Ureter (tissue), 1 donor: ENCODE results near the gene TCF25. TPM values are rescaled to one million over a fixed set of nuclear protein-coding genes. Genes with fewer than 3 reads are reported as not detected.

Experiments used
- DNase-seq: peaks from one replicate; pipeline ENCODE4 v3.0.0-alpha.2; 2020; ENCODE audit warnings: low spot score
- total RNA-seq: library from RNA; stranded (reverse); gene quantifications from one replicate; pipeline ENCODE4 v1.2.4, GENCODE V29; 2023
- donor health status: DM: yes; HTN: yes; CAD: no.

TCF25 gene
- total RNA-seq, 1 donor from 2014 or later, result 224 TPM

- no peak for DNase-seq
These were observed 63.6 kb downstream of the TCF25 start for GRCh38 chr16:89936981-89937380.

DNA sequence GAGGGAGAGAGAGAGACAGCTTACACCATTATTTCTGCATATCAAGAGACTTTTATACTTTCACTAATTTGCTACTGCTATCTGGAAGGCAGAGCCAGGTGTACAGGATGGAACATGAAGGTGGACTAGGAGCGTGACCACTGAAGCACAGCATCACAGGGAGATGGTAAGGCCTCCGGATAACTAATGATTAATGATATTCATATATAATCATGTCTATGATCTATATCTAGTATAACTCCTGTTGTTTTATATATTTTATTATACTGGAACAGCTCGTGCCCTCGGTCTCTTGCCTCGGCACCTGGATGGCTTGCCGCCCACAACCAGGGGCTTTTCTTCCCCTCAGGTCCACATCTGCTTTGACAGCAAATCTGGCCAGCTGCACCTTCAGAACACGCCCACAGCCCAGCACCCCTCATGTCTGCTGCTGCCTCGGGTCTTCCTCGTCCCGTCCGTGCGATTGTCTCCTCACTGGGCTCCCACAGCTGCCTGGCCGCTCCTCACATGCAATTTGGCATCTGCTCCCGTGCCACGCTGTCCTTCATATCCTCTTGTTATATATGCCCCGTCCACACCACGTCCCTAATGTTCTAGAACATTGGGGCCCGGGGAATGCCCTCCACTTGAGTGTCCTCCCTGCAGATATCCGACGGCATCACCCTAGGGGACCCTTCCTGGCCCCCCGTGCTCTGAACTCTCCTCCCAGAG is 64.9 kb downstream of the TCF25 start:
- DNase-seq, result no peak

GRCh38 chr16:89944773-89945172 is 71.4 kb downstream of the TCF25 start:
- DNase-seq, result no peak

- DNase-seq, result no peak
These were observed 72.3 kb downstream of the TCF25 start for GRCh38 chr16:89945654-89946053.

DNA sequence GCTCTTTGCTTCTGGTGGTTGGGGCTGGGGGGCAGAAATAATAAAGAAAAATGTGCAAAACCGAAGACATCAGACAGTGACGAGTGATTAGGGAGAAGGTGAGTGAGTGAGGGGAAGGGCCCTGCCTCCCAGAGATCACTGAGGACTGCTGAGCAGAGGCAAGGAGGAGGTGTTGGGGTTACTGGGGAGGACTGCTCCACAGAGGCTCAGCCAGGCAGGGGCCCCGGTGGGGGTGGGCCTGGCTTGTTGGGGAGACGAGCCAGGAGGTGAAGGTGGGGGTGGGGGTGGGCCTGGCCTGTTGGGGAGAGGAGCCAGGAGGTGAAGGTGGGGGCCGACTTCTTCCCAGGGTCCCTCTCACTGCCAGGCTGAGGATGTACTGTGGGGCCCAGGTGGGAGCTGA is 73.1 kb downstream of the TCF25 start:
- DNase-seq, result no peak

DNA sequence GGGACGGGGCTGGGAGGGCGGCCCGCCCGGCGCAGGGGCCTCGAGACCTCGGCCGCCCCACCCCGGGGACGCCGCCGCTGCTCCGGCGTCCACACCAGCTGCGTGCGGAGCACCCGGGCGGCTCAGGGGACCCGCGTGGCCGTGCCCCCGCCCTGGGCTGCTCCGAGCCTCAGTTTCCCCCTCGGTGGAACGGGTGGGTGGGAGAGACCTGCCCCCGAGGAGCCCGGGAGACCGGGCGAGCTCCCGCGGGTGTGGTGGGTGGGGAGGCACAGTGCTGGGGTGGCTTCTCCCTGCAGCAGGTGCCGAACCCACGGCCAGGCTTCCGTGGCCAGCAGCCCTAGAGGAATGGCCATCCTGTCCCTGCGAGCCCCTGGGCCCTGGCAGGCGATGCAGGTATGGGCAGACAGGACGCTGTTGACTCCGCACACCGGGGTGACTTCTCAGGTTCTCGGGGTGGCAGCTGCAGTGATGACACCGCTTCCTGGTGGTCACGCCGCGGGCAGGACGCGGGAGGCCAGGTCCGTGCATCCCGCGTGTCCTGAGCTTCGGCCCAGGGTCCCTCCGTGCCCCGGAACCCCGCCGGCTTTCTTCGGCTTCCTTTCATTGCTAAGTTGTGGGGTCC is 75.8 kb downstream of the TCF25 start:
- no peak for DNase-seq

- DNase-seq, result no peak
These were observed 76.4 kb downstream of the TCF25 start for GRCh38 chr16:89949756-89950155.

DNA sequence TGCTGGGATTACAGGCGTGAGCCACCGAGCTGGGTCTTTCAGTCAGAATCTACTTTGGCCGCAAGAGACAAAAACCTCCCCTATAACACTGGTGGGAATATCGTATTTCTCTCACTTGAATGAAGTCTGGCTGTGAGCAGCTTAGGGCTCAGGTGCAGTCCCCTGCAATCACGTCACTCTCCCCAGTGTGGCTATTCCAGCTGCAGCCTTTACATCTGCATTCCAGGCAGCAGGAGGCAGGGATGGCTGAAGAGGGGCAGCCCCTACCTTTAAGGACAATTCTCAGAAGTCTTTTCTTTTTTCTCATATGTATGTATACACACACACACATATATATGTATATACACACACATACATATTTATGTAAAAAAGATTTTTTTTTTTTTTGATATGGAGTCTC is 78.1 kb downstream of the TCF25 start:
- no peak for DNase-seq

DNA sequence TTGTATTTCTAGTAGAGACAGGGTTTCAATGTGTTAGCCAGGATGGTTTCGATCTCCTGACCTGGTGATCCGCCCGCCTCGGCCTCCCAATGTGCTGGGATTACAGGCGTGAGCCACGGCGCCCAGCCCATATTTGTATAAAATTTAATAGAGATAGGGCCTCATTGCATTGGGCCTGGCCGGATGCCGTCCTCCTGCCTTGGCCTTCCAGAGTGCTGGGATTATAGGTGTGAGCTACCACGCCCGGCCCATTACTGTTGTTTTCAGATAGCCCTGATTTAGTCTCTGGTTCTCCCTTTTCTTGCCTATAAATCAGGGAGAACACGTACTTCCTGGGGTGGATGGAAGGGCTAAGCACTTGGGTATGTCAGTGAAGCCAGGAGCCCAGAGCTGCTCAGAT is 78.7 kb downstream of the TCF25 start:
- no peak for DNase-seq

GRCh38 chr16:89952551-89952950 is 79.2 kb downstream of the TCF25 start:
- no peak for DNase-seq

- no peak for DNase-seq
These were observed 80.4 kb downstream of the TCF25 start for GRCh38 chr16:89953671-89954406.

- DNase-seq, result no peak
These were observed 81.1 kb downstream of the TCF25 start for GRCh38 chr16:89954462-89954861.

GRCh38 chr16:89955001-89955685 is 81.8 kb downstream of the TCF25 start:
- no peak for DNase-seq

- DNase-seq, result no peak
These were observed 83.3 kb downstream of the TCF25 start for GRCh38 chr16:89956505-89957215.

DNA sequence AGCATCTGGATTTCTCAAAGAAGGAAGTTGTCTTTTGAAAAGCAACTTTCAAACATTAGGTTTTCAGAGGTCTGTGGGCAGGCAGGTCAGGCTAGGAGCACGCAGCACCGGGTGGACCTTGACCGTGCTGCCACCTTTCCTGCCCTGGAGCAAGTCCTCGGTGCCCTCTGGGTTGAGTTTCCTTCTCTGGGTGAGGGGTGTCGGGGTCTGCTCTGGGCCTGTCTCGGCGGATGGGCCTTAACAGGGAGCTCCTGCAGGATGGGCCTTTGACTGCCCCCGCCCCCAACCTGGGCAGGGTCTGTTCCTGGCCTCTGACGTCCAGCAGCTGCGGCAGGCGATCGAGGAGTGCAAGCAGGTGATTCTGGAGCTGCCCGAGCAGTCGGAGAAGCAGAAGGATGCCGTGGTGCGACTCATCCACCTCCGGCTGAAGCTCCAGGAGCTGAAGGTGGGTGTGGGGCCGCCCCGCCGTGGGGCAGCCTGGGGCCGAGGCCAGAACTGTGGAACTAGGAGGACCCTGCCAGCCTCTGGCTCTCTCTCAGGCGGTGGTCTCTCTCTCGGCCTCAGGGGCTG is 83.9 kb downstream of the TCF25 start:
- DNase-seq, result no peak

DNA sequence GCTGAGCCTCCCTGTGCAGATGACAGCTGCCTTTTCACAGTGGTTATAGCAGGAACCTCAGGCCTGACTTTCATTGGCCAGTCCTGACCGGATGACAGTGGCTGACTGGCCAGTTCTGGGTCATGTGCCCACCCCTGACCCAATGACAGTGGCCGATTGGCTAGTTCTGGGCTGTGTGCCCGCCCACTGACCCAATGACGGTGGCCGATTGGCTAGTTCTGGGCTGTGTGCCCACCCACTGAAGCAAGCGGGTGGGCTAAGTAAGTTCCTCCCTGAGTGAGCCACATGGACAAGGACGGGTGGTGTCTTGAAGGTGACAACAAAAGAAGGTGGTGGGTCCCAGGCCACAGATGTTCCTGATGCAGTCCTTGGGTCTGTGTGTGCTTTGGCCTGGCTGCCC is 84.7 kb downstream of the TCF25 start:
- DNase-seq, result no peak

GRCh38 chr16:89958596-89958995 is 85.2 kb downstream of the TCF25 start:
- no peak for DNase-seq

- no peak for DNase-seq
These were observed 87.6 kb downstream of the TCF25 start for GRCh38 chr16:89960966-89961365.
